ENCODE data around the gene PADI3.

Gene PADI3

GRCh38 chr1:17304826-17305175, 55.9 kb downstream of the PADI3 start:
- no peak overlapping the region for H3K27ac ChIP-seq (ENCODE audit: low read depth, low read length)
- H3K4me1 ChIP-seq (ENCODE audit: control insufficient read depth, insufficient read depth, low read length, unreplicated experiment) = no peaks in the 10 kb centered on the region
- H3K4me3 ChIP-seq (ENCODE audit: low read depth, low read length) = no peak overlapping the region
- no peaks in the 10 kb centered on the region for H3K36me3 ChIP-seq (ENCODE audit: insufficient read depth, low read length)
- no peak overlapping the region for H2AFZ ChIP-seq (ENCODE audit: low read length, unreplicated experiment)
- H3K79me2 ChIP-seq (ENCODE audit: control insufficient read depth, insufficient read depth, low read length, unreplicated experiment) = no peaks in the 10 kb centered on the region
- H3K27me3 ChIP-seq (ENCODE audit: insufficient read depth, low read length) = peaks cover 78% of the 10 kb centered on the region

DNA sequence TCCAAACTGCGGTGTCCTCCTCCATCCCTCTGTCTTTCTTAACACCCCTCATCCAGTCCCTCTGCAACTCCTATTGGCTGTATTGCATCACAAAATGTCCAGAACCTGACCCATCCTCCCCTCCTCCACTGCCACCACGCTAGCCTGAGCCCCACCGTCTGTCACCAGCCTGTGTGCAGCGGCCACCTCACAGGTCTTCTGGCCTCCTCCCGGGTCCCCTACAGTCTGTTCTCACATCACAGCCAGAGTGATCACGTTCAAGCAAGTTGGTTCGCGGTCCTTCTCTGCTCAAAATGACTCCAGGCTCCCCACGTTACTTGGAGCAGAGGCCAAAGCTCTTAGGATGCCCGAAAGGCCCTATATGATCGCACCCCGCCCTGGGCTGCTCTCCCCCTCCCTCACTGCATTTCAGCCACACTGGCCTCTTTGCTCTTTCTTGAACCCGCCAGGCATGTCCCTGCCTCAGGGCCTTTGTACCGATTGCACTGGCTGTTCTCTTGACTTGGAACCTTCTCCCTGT, 56.7 kb downstream of the PADI3 start:
- Histone ChIP-seq H3K4me1 (ENCODE audit: control insufficient read depth, insufficient read depth, low read length, unreplicated experiment) (no peaks in the 10 kb centered on the region), H3K27me3 (ENCODE audit: insufficient read depth, low read length) (peaks cover 86% of the 10 kb centered on the region), H2AFZ (ENCODE audit: low read length, unreplicated experiment) (no peak overlapping the region), H3K36me3 (ENCODE audit: insufficient read depth, low read length) (no peaks in the 10 kb centered on the region), H3K79me2 (ENCODE audit: control insufficient read depth, insufficient read depth, low read length, unreplicated experiment) (no peaks in the 10 kb centered on the region), H3K4me3 (ENCODE audit: low read depth, low read length) (no peak overlapping the region), H3K27ac (ENCODE audit: low read depth, low read length) (no peak overlapping the region)

GRCh38 chr1:17306407-17306806, 57.5 kb downstream of the PADI3 start:
- H3K4me1 ChIP-seq (ENCODE audit: control insufficient read depth, insufficient read depth, low read length, unreplicated experiment) = no peaks in the 10 kb centered on the region
- H3K79me2 ChIP-seq (ENCODE audit: control insufficient read depth, insufficient read depth, low read length, unreplicated experiment) = no peaks in the 10 kb centered on the region
- no peak overlapping the region for H2AFZ ChIP-seq (ENCODE audit: low read length, unreplicated experiment)
- H3K27ac ChIP-seq (ENCODE audit: low read depth, low read length) = no peak overlapping the region
- H3K4me3 ChIP-seq (ENCODE audit: low read depth, low read length) = no peak overlapping the region
- no peaks in the 10 kb centered on the region for H3K36me3 ChIP-seq (ENCODE audit: insufficient read depth, low read length)
- H3K27me3 ChIP-seq (ENCODE audit: insufficient read depth, low read length) = peaks cover 81% of the 10 kb centered on the region

DNA sequence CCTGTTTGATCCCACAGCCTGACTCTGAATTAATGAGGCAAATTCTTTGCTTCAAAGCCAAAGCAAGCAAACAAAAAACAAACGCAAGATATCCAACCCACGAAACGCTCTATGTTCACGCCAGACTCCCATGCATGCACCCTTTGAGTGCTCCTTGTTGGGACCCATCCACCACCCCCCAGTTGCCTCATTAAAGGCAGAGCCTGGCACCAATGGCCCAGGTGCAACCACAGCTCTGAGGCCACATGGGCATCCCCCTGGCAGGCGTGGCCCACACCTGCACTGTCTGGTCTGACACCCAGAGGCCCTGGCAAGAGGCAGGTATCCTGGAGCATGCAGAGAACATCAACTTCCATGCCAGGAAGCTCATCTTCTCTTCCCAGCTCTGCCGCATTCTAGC, 58.0 kb downstream of the PADI3 start:
- no peak overlapping the region for H3K4me3 ChIP-seq (ENCODE audit: low read depth, low read length)
- H3K27ac ChIP-seq (ENCODE audit: low read depth, low read length) = no peak overlapping the region
- no peaks in the 10 kb centered on the region for H3K36me3 ChIP-seq (ENCODE audit: insufficient read depth, low read length)
- H3K79me2 ChIP-seq (ENCODE audit: control insufficient read depth, insufficient read depth, low read length, unreplicated experiment) = no peaks in the 10 kb centered on the region
- no peaks in the 10 kb centered on the region for H3K4me1 ChIP-seq (ENCODE audit: control insufficient read depth, insufficient read depth, low read length, unreplicated experiment)
- peaks cover 81% of the 10 kb centered on the region for H3K27me3 ChIP-seq (ENCODE audit: insufficient read depth, low read length)
- no peak overlapping the region for H2AFZ ChIP-seq (ENCODE audit: low read length, unreplicated experiment)

DNA sequence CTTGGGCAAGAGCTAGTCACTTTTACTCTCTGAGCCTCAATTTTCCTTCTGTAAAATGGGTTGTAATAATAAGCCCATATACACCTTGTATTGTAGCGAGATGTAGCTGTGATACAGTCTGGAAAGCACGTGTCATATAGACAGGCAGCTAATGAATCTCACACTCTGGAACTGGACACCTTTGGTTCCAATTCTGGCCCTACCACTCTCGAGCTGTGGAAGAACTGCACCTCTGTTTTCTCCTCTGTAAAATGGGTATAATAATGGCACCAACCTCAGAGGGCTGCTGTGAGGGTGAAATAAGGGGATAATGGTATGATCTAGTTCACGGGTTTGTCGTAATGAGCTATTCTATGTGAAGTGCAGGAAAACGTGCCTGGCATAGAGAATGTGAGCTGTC, 58.4 kb downstream of the PADI3 start:
- no peaks in the 10 kb centered on the region for H3K79me2 ChIP-seq (ENCODE audit: control insufficient read depth, insufficient read depth, low read length, unreplicated experiment)
- no peaks in the 10 kb centered on the region for H3K4me1 ChIP-seq (ENCODE audit: control insufficient read depth, insufficient read depth, low read length, unreplicated experiment)
- no peak overlapping the region for H3K27ac ChIP-seq (ENCODE audit: low read depth, low read length)
- H3K4me3 ChIP-seq (ENCODE audit: low read depth, low read length) = no peak overlapping the region
- H3K36me3 ChIP-seq (ENCODE audit: insufficient read depth, low read length) = no peaks in the 10 kb centered on the region
- H2AFZ ChIP-seq (ENCODE audit: low read length, unreplicated experiment) = no peak overlapping the region
- H3K27me3 ChIP-seq (ENCODE audit: insufficient read depth, low read length) = peaks cover 78% of the 10 kb centered on the region

- H3K27ac ChIP-seq (ENCODE audit: low read depth, low read length) = no peak within 1 kb of the TSS
- no peak within 1 kb of the TSS for H3K4me3 ChIP-seq (ENCODE audit: low read depth, low read length)
- H3K79me2 ChIP-seq (ENCODE audit: control insufficient read depth, insufficient read depth, low read length, unreplicated experiment) = no peaks in the 10 kb centered on the region
- H3K36me3 ChIP-seq (ENCODE audit: insufficient read depth, low read length) = no peaks in the 10 kb centered on the region
- H3K4me1 ChIP-seq (ENCODE audit: control insufficient read depth, insufficient read depth, low read length, unreplicated experiment) = no peaks in the 10 kb centered on the region
- no peak within 1 kb of the TSS for H2AFZ ChIP-seq (ENCODE audit: low read length, unreplicated experiment)
- H3K27me3 ChIP-seq (ENCODE audit: insufficient read depth, low read length) = peaks cover 75% of the 10 kb centered on the region
These were observed 59.0 kb downstream of the PADI3 start, which contains the start of gene PADI4 for GRCh38 chr1:17307946-17308345. PADI4 (plus strand) TSS chr1:17308197; CDS start chr1:17308223, 26 bp downstream.

- H3K27ac ChIP-seq (ENCODE audit: low read depth, low read length) = no peak overlapping the region
- H3K36me3 ChIP-seq (ENCODE audit: insufficient read depth, low read length) = no peaks in the 10 kb centered on the region
- no peaks in the 10 kb centered on the region for H3K79me2 ChIP-seq (ENCODE audit: control insufficient read depth, insufficient read depth, low read length, unreplicated experiment)
- H3K4me3 ChIP-seq (ENCODE audit: low read depth, low read length) = no peak overlapping the region
- H3K27me3 ChIP-seq (ENCODE audit: insufficient read depth, low read length) = peaks cover 70% of the 10 kb centered on the region
- H2AFZ ChIP-seq (ENCODE audit: low read length, unreplicated experiment) = no peak overlapping the region
- H3K4me1 ChIP-seq (ENCODE audit: control insufficient read depth, insufficient read depth, low read length, unreplicated experiment) = no peaks in the 10 kb centered on the region
These were observed 59.7 kb downstream of the PADI3 start for GRCh38 chr1:17308593-17308992.

GRCh38 chr1:17309426-17310067, 60.6 kb downstream of the PADI3 start:
- no peak overlapping the region for H2AFZ ChIP-seq (ENCODE audit: low read length, unreplicated experiment)
- H3K27me3 ChIP-seq (ENCODE audit: insufficient read depth, low read length) = peaks cover 62% of the 10 kb centered on the region
- H3K4me3 ChIP-seq (ENCODE audit: low read depth, low read length) = no peak overlapping the region
- H3K4me1 ChIP-seq (ENCODE audit: control insufficient read depth, insufficient read depth, low read length, unreplicated experiment) = no peaks in the 10 kb centered on the region
- H3K79me2 ChIP-seq (ENCODE audit: control insufficient read depth, insufficient read depth, low read length, unreplicated experiment) = no peaks in the 10 kb centered on the region
- H3K36me3 ChIP-seq (ENCODE audit: insufficient read depth, low read length) = no peaks in the 10 kb centered on the region
- no peak overlapping the region for H3K27ac ChIP-seq (ENCODE audit: low read depth, low read length)

GRCh38 chr1:17310068-17310640, 61.3 kb downstream of the PADI3 start:
- Histone ChIP-seq H3K27me3 (ENCODE audit: insufficient read depth, low read length) (peaks cover 60% of the 10 kb centered on the region), H3K36me3 (ENCODE audit: insufficient read depth, low read length) (no peaks in the 10 kb centered on the region), H3K4me3 (ENCODE audit: low read depth, low read length) (no peak overlapping the region), H3K4me1 (ENCODE audit: control insufficient read depth, insufficient read depth, low read length, unreplicated experiment) (no peaks in the 10 kb centered on the region), H3K27ac (ENCODE audit: low read depth, low read length) (no peak overlapping the region), H3K79me2 (ENCODE audit: control insufficient read depth, insufficient read depth, low read length, unreplicated experiment) (no peaks in the 10 kb centered on the region), H2AFZ (ENCODE audit: low read length, unreplicated experiment) (no peak overlapping the region)

DNA sequence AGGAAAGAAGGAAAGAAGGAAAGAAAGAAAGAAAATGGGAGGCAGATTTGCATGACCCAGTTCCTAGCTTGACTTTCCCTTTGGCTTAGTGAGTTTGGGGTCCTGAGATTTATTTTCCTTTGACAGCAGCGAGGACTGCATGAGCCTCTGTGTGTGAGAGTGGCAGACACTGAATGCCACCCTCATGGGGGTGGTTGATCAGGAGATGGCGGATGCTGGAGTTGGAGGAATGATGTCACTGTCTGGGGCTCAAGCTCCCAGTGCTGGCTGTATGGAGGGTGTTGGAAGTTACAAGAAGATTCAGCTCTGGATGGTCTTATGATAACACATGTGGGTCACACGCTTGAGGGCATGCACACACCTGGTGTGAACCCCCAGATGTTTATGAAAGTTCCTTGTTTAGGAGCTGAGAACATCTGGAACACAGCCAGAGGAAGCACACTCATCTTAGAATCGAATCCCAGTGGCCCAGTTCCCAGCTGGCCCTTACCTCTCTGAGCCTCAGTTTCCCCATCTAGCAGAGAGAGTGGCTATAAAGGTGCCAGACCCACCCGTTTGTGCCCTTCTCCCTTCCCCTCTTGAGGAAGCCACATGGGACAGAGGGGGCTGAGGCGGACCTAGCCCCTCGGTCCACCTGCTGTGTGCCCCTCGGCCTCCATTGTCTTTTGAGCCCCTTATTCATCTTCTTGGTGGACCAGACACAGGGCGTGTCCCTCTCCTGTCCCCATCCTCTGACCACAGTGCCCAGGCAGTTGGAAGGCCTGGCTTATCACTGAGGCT, 64.8 kb downstream of the PADI3 start:
- Histone ChIP-seq H3K27ac (ENCODE audit: low read depth, low read length) (no peak overlapping the region), H2AFZ (ENCODE audit: low read length, unreplicated experiment) (no peak overlapping the region), H3K79me2 (ENCODE audit: control insufficient read depth, insufficient read depth, low read length, unreplicated experiment) (no peaks in the 10 kb centered on the region), H3K27me3 (ENCODE audit: insufficient read depth, low read length) (peaks cover 40% of the 10 kb centered on the region), H3K4me3 (ENCODE audit: low read depth, low read length) (no peak overlapping the region), H3K4me1 (ENCODE audit: control insufficient read depth, insufficient read depth, low read length, unreplicated experiment) (no peaks in the 10 kb centered on the region), H3K36me3 (ENCODE audit: insufficient read depth, low read length) (no peaks in the 10 kb centered on the region)

Data from ACC112 (cell line).